ENCODE measurements around the gene AFMID. TPM values are rescaled to one million over a fixed set of nuclear protein-coding genes. Genes with fewer than 3 reads are reported as not detected.

The AFMID gene
- total and polyA plus RNA-seq, 2 of the 8 experiments (the other 6 are each of a cell fraction or from before 2014, with no cell fraction given) = 49.0 to 53.0 TPM

GRCh38 chr17:78186692-78187595, at the start of gene AFMID, which contains the start of gene TK1 (continued):
- TF ChIP-seq MAX (IDR thresholded peaks at IDR 0.05) (peak; percentile 71), GTF2F1 (IDR thresholded peaks at IDR 0.05; ENCODE audit: borderline replicate concordance, low read depth, low read length) (peak; percentile 85), SP4 (IDR thresholded peaks at IDR 0.05; ENCODE audit: low read length) (peak; percentile 67; the same call in 1 of the 2 replicates), POLR2A (IDR thresholded peaks at IDR 0.05; ENCODE audit: control extremely low read depth in 1 of 2, low read depth in 2 of 2, low read length in 2 of 2) (peak; percentile 98), RBBP5 (IDR thresholded peaks at IDR 0.05; ENCODE audit: borderline replicate concordance, low read depth, low read length) (no peak), NANOG (IDR thresholded peaks at IDR 0.05; ENCODE audit: insufficient read depth, low read depth, low read length, poor library complexity, severe bottlenecking) (peak; percentile 25), CBX8 (IDR thresholded peaks at IDR 0.05; ENCODE audit: borderline replicate concordance, low read depth, low read length) (no peak), ATF3 (IDR thresholded peaks at IDR 0.05; ENCODE audit: insufficient read depth, low read depth, low read length) (peak; percentile 20; the same call in 1 of the 2 replicates), ZNF274 (IDR thresholded peaks at IDR 0.05; ENCODE audit: borderline replicate concordance, extremely low read depth, low read length) (no peak), CTCF (IDR thresholded peaks at IDR 0.05; ENCODE audit: control extremely low read depth in 1 of 3, insufficient read depth in 1 of 3, low read depth in 1 of 3, low read length in 3 of 3) (peak; percentile 72 to 82 (median 80)), BRCA1 (IDR thresholded peaks at IDR 0.05; ENCODE audit: low read depth, low read length) (no peak), CEBPB (IDR thresholded peaks at IDR 0.05; ENCODE audit: low read depth, low read length) (no peak), YY1 (IDR thresholded peaks at IDR 0.05; ENCODE audit: low read depth, low read length) (peak; percentile 94), HDAC6 (IDR thresholded peaks at IDR 0.05; ENCODE audit: low read depth, low read length) (no peak), KDM1A (IDR thresholded peaks at IDR 0.05; ENCODE audit: borderline replicate concordance, low read length) (no peak), NRF1 (IDR thresholded peaks at IDR 0.05; ENCODE audit: low read depth, low read length) (no peak; the same call in 1 of the 2 replicates)

Measured in H1 (cell line).